B cell (primary cell): ENCODE measurements around the gene LGR5.

Source experiments
- CTCF ChIP-seq: fragments of 200-600 bp; IDR thresholded peaks from one replicate; pipeline ENCODE4 v1.8.0; 2022; ENCODE audit warnings: antibody characterized with exemption, mild to moderate bottlenecking
- EZH2 ChIP-seq: IDR thresholded peaks from 2 replicates; pipeline ENCODE4 v1.6.1; 2012; ENCODE audit warnings: borderline replicate concordance, low read depth, mild to moderate bottlenecking, moderate library complexity, low read length; ENCODE audit not compliant: insufficient read depth, poor library complexity, severe bottlenecking

DNA sequence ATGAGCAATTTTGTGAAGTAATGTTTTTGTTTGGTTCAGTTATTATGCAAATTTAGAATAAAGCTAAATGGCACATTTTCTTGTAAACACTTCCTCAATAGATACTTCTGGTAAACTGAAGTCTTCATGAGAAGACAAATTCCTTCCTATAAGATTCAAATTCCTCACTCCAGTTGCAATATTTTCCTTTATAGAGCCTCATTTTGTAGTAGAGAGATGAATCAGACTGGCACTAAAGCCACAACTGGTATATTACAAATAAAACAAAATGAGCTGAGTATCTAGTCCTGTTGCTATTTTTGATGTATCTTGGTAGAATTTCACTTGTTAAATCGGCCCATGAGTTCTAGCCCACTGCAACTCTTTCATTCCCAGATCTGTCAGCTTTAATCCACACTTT, 5.5 kb downstream of the LGR5 start:
- TF ChIP-seq CTCF (no peak), EZH2 (no peak)
